ENCODE measurements around the gene OR8A1. TPM values are rescaled to one million over a fixed set of nuclear protein-coding genes. Genes with fewer than 3 reads are reported as not detected.

The OR8A1 gene
- total RNA-seq, 1 donor from 2014 or later = not detected

- H3K4me1 Mint-ChIP-seq (ENCODE audit: low read depth, unreplicated experiment) = no peaks in the 10 kb centered on the region
- no peak for DNase-seq
- TF ChIP-seq CTCF (IDR thresholded peaks at IDR 0.05; ENCODE audit: partially characterized antibody, unreplicated experiment) = no peak
- H3K36me3 Mint-ChIP-seq (ENCODE audit: unreplicated experiment) = no peaks in the 10 kb centered on the region
- H3K9me3 Mint-ChIP-seq (ENCODE audit: unreplicated experiment) = no peaks in the 10 kb centered on the region
- no peak overlapping the region for H3K4me3 Mint-ChIP-seq (ENCODE audit: unreplicated experiment)
- no peaks in the 10 kb centered on the region for H3K27me3 Mint-ChIP-seq (ENCODE audit: unreplicated experiment)
- no peak overlapping the region for H3K27ac Mint-ChIP-seq (ENCODE audit: unreplicated experiment)
Measured at GRCh38 chr11:124536520-124536919, 33.3 kb upstream of the OR8A1 start.

- H3K4me3 Mint-ChIP-seq (ENCODE audit: unreplicated experiment) = no peak overlapping the region
- H3K27me3 Mint-ChIP-seq (ENCODE audit: unreplicated experiment) = no peaks in the 10 kb centered on the region
- no peak overlapping the region for H3K27ac Mint-ChIP-seq (ENCODE audit: unreplicated experiment)
- no peak for TF ChIP-seq CTCF (IDR thresholded peaks at IDR 0.05; ENCODE audit: partially characterized antibody, unreplicated experiment)
- no peak for DNase-seq
- H3K9me3 Mint-ChIP-seq (ENCODE audit: unreplicated experiment) = no peaks in the 10 kb centered on the region
- H3K4me1 Mint-ChIP-seq (ENCODE audit: low read depth, unreplicated experiment) = no peaks in the 10 kb centered on the region
- H3K36me3 Mint-ChIP-seq (ENCODE audit: unreplicated experiment) = no peaks in the 10 kb centered on the region
Measured at GRCh38 chr11:124538019-124538418, 31.8 kb upstream of the OR8A1 start.

GRCh38 chr11:124541204-124541603, 28.6 kb upstream of the OR8A1 start:
- Mint-ChIP-seq H3K9me3 (ENCODE audit: unreplicated experiment) (no peaks in the 10 kb centered on the region), H3K27me3 (ENCODE audit: unreplicated experiment) (no peaks in the 10 kb centered on the region), H3K4me1 (ENCODE audit: low read depth, unreplicated experiment) (no peaks in the 10 kb centered on the region), H3K27ac (ENCODE audit: unreplicated experiment) (no peak overlapping the region), H3K36me3 (ENCODE audit: unreplicated experiment) (no peaks in the 10 kb centered on the region), H3K4me3 (ENCODE audit: unreplicated experiment) (no peak overlapping the region)
- no peak for DNase-seq
- no peak for TF ChIP-seq CTCF (IDR thresholded peaks at IDR 0.05; ENCODE audit: partially characterized antibody, unreplicated experiment)

GRCh38 chr11:124543145-124543544, 26.7 kb upstream of the OR8A1 start:
- Mint-ChIP-seq H3K4me3 (ENCODE audit: unreplicated experiment) (no peak overlapping the region), H3K27me3 (ENCODE audit: unreplicated experiment) (no peaks in the 10 kb centered on the region), H3K4me1 (ENCODE audit: low read depth, unreplicated experiment) (no peaks in the 10 kb centered on the region), H3K9me3 (ENCODE audit: unreplicated experiment) (no peaks in the 10 kb centered on the region), H3K27ac (ENCODE audit: unreplicated experiment) (no peak overlapping the region), H3K36me3 (ENCODE audit: unreplicated experiment) (no peaks in the 10 kb centered on the region)
- DNase-seq = no peak
- TF ChIP-seq CTCF (IDR thresholded peaks at IDR 0.05; ENCODE audit: partially characterized antibody, unreplicated experiment) = no peak

DNA sequence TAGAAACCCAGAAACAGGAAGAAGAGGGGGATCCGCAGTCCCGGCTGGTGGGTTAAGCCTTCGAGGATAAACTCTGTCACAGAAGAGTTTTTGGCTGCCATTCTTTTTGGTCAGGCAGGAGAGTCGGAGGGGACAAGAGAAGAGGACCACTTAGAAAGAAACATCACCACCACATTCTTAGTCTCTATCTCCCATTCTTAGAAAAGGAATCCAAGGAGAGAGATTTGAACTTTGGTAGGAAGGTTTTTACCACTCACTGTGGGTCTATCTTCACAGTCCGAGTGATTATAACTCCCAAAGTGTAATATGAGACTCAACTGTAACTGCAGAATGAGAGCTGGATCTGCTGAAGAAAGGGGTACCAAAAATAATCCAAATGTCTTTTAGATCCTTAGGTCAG, 26.2 kb upstream of the OR8A1 start, which contains the start of gene OR8B12:
OR8B12 (minus strand) TSS at position 101 of the 400 bp plus-strand sequence; CDS start at position 101, 0 bp downstream.
- H3K36me3 Mint-ChIP-seq (ENCODE audit: unreplicated experiment) = no peaks in the 10 kb centered on the region
- H3K4me1 Mint-ChIP-seq (ENCODE audit: low read depth, unreplicated experiment) = no peaks in the 10 kb centered on the region
- DNase-seq = no peak
- H3K27ac Mint-ChIP-seq (ENCODE audit: unreplicated experiment) = no peak within 1 kb of the TSS
- no peaks in the 10 kb centered on the region for H3K9me3 Mint-ChIP-seq (ENCODE audit: unreplicated experiment)
- H3K27me3 Mint-ChIP-seq (ENCODE audit: unreplicated experiment) = no peaks in the 10 kb centered on the region
- no peak for TF ChIP-seq CTCF (IDR thresholded peaks at IDR 0.05; ENCODE audit: partially characterized antibody, unreplicated experiment)
- no peak within 1 kb of the TSS for H3K4me3 Mint-ChIP-seq (ENCODE audit: unreplicated experiment)
